SK-N-MC (cell line): ENCODE measurements around the gene PKP2.

Experiments used
- EZH2 ChIP-seq: fragments of 200-600 bp; sonication (generic); IDR thresholded peaks from one replicate; pipeline ENCODE4 v1.6.1; 2017; ENCODE audit warnings: antibody characterized with exemption
- FOXP2 ChIP-seq: optimal IDR thresholded peaks from 2 replicates; pipeline ENCODE3; 2011; ENCODE audit warnings: mild to moderate bottlenecking, moderate library complexity; ENCODE audit not compliant: insufficient read depth; ENCODE audit errors: extremely low read length, control extremely low read depth
- POLR2AphosphoS5 ChIP-seq: IDR thresholded peaks from 2 replicates; pipeline ENCODE4 v1.6.1; 2012; ENCODE audit warnings: mild to moderate bottlenecking, low read depth, low read length, borderline replicate concordance

GRCh38 chr12:32843528-32844095 lies 53.0 kb downstream of the PKP2 start:
- TF ChIP-seq EZH2 (no peak), POLR2AphosphoS5 (no peak), FOXP2 (no peak)
